IPS-20b (cell line): ENCODE data around the gene DCC.

Experiments
- H3K27ac ChIP-seq: one replicate; pipeline ENCODE4 v1.5.1; 2013; ENCODE audit warnings: low read length
- H3K27me3 ChIP-seq: 2 replicates; pipeline ENCODE4 v1.6.1; 2013; ENCODE audit warnings: mild to moderate bottlenecking, low read length, inconsistent platforms; ENCODE audit not compliant: insufficient read depth
- H3K36me3 ChIP-seq: 2 replicates; pipeline ENCODE4 v1.6.1; 2013; ENCODE audit warnings: low read depth, mild to moderate bottlenecking, inconsistent platforms, low read length, moderate library complexity; ENCODE audit not compliant: insufficient read depth
- H3K4me1 ChIP-seq: 2 replicates; pipeline ENCODE4 v1.6.1; 2013; ENCODE audit warnings: mild to moderate bottlenecking, control low read depth, inconsistent platforms, low read length, moderate library complexity; ENCODE audit not compliant: insufficient read depth
- H3K4me3 ChIP-seq: 2 replicates; pipeline ENCODE4 v1.5.1; 2013; ENCODE audit warnings: mild to moderate bottlenecking, low read length, inconsistent platforms
- H3K9ac ChIP-seq: 2 replicates; pipeline ENCODE4 v1.6.1; 2013; ENCODE audit warnings: low read depth, mild to moderate bottlenecking, inconsistent platforms, low read length, moderate library complexity
- H3K9me3 ChIP-seq: 2 replicates; pipeline ENCODE4 v1.6.1; 2013; ENCODE audit warnings: mild to moderate bottlenecking, low read depth, low read length, inconsistent platforms; ENCODE audit not compliant: insufficient read depth

Gene DCC

DNA sequence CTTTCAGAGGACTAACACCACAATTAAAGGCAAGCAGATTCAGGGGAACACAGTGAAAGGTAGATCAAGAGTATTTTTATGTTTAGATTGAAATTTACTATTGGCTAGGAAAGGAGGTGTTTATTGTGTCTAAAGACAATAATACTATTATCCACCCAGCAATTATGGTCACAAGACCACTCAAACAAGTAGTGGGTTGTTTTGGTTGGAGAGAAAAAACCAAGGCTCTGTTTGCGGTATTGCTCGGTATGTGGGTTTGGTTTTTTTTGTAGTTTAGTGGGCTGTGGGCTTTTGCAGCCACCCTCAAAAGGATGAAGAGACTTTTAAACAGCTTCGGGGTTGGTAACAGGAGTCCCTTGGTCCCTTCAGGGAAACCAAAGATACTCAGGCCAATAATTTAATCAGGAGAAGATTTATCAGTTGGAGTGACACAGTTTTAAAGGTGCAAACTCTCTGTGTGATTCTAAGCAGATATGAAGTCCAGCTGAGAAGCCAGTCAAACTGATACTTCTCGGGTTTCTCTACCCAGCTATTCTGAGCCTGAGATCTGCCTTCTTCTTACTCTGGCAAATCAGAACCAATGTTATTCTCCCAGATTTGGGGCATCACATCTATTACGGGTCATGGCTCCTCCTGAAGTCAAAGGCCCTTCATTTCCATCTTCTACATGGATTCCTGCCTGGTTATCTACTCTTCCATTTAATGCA, 55.3 kb downstream of the DCC start:
- Histone ChIP-seq H3K4me3 (no peak overlapping the region), H3K27ac (no peak overlapping the region), H3K9ac (no peak overlapping the region), H3K36me3 (no peaks in the 10 kb centered on the region), H3K4me1 (no peaks in the 10 kb centered on the region; the same call in 1 of the 2 replicates), H3K27me3 (no peaks in the 10 kb centered on the region), H3K9me3 (no peaks in the 10 kb centered on the region)

DNA sequence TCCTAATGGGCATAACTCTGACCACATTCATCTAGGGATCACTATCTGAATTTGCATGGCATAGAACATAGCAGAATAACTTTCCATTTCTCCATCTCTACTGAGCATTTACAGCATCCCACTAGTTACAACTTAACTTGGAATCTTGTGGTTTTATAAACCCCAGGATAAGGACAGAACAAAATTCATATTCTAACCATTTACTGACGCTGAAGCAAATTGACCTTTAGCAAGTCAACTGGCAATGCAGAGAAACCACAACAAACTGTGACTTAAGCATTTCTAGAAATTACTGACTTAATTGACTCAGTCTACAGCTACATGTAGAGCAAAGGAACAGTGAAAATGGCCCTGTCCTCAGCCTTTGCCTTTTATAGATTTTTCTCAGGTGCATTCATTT, 61.2 kb downstream of the DCC start:
- Histone ChIP-seq H3K9me3 (no peaks in the 10 kb centered on the region), H3K27ac (no peak overlapping the region), H3K4me3 (no peak overlapping the region), H3K36me3 (no peaks in the 10 kb centered on the region), H3K4me1 (no peaks in the 10 kb centered on the region; the same call in 1 of the 2 replicates), H3K9ac (no peak overlapping the region), H3K27me3 (no peaks in the 10 kb centered on the region)

- H3K27me3 ChIP-seq: no peaks in the 10 kb centered on the region
- H3K4me1 ChIP-seq: no peaks in the 10 kb centered on the region; the same call in 1 of the 2 replicates
- no peaks in the 10 kb centered on the region for H3K9me3 ChIP-seq
These were observed 62.8 kb downstream of the DCC start for GRCh38 chr18:52402814-52403213.

DNA sequence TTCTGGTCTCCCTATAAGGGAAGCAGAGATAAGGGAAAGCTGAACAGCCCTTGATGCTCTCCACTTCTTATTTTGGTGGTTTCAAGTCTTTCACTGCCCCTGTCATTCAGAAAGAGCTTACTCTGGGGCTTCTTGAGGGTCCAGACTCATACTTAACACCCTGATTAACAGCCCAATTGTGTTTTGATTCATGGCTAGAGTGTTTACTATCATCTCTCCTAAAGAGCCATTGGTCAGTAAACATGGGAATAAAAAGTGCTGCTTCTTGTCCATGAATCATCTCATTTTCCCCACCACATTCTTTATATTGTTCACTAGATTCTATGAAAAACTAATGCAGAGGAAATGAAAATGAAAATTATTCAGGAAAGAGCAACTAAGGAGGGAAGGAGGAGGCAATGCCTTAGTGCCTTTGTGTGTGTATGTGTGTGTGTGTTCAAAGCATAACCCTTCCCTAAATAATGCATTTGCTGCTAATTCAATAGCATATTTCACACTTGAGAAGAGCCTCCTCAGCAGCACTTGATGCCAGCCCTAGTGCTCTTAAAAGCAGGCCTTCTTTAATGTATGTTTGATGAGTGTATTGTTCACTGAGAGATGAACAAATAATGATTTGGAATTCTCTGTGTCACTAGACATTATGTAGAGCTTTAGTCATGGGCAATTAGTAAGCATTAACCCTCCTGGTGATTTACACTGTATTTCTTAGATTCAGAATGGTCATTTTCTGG, 63.5 kb downstream of the DCC start:
- Histone ChIP-seq H3K9ac (no peak overlapping the region), H3K4me3 (no peak overlapping the region), H3K27ac (no peak overlapping the region), H3K4me1 (no peaks in the 10 kb centered on the region), H3K36me3 (no peaks in the 10 kb centered on the region), H3K27me3 (no peaks in the 10 kb centered on the region), H3K9me3 (no peaks in the 10 kb centered on the region)

More at GRCh38 chr18:52402814-52403213, 62.8 kb downstream of the DCC start:
- Histone ChIP-seq H3K9ac (no peak overlapping the region), H3K4me3 (no peak overlapping the region), H3K36me3 (no peaks in the 10 kb centered on the region), H3K27ac (no peak overlapping the region)

DNA sequence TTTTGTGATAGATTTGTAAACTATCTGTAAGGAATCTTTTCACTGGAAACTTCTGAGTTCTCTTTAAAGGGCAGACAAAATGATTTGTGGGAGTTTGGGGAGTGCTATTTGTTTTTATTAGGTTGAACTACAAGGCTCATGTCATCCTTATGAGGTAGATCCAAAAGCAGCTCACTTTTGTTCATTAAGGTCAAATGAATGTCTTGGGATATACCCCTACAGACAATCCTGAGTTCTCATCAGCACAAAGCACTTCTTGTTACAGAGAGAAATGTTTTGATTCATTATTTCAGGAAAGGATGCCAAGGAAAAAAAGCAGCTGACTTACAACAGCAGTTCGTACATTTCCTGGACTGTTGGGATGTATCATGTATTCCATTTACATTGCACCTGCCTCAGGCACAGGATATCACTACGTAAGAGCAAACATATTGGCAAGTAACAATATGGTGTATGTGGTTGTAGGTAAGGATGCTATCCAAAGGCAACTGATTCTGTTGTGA, 68.9 kb downstream of the DCC start:
- H3K27ac ChIP-seq: no peak overlapping the region
- H3K9me3 ChIP-seq: no peaks in the 10 kb centered on the region

DNA sequence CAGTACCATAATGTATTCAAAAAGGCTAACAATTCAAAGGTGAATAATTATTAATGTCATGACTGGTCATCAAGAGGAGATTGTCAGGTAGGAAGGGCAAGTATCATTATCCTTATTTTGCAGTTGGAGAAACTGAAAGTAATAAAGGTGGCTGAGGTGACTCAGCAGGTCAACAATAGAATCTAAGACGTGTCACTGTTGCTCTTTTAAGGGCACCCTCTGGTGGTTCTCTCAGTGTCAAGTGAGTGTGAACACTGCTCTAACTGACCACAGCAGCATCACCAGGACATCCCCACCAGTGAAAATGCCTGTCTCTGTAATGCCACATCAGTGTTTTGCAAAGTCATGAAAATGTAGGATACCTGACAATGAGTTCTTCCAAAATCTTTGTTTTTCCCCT, 69.7 kb downstream of the DCC start:
- H3K4me3 ChIP-seq: no peak overlapping the region
- no peaks in the 10 kb centered on the region for H3K4me1 ChIP-seq
- no peak overlapping the region for H3K9ac ChIP-seq
- no peaks in the 10 kb centered on the region for H3K9me3 ChIP-seq
- no peaks in the 10 kb centered on the region for H3K36me3 ChIP-seq
- H3K27ac ChIP-seq: no peak overlapping the region
- H3K27me3 ChIP-seq: no peaks in the 10 kb centered on the region

More for the DNA sequence above, 68.9 kb downstream of the DCC start:
- Histone ChIP-seq H3K4me3 (no peak overlapping the region), H3K27me3 (no peaks in the 10 kb centered on the region), H3K4me1 (no peaks in the 10 kb centered on the region), H3K9ac (no peak overlapping the region), H3K36me3 (no peaks in the 10 kb centered on the region)

- Histone ChIP-seq H3K9me3 (no peaks in the 10 kb centered on the region), H3K9ac (no peak overlapping the region), H3K36me3 (no peaks in the 10 kb centered on the region), H3K4me1 (no peaks in the 10 kb centered on the region), H3K27ac (no peak overlapping the region), H3K4me3 (no peak overlapping the region), H3K27me3 (no peaks in the 10 kb centered on the region)
These were observed 75.1 kb downstream of the DCC start for GRCh38 chr18:52415131-52415530.

- no peak overlapping the region for H3K27ac ChIP-seq
- no peak overlapping the region for H3K4me3 ChIP-seq
- no peaks in the 10 kb centered on the region for H3K36me3 ChIP-seq
- H3K9ac ChIP-seq: no peak overlapping the region
- no peaks in the 10 kb centered on the region for H3K4me1 ChIP-seq
- H3K27me3 ChIP-seq: no peaks in the 10 kb centered on the region
- no peaks in the 10 kb centered on the region for H3K9me3 ChIP-seq
These were observed 83.1 kb downstream of the DCC start for GRCh38 chr18:52422985-52423601.

GRCh38 chr18:52426041-52426440, 86.0 kb downstream of the DCC start:
- Histone ChIP-seq H3K9ac (no peak overlapping the region), H3K27ac (no peak overlapping the region), H3K36me3 (no peaks in the 10 kb centered on the region), H3K4me3 (no peak overlapping the region), H3K4me1 (no peaks in the 10 kb centered on the region), H3K9me3 (no peaks in the 10 kb centered on the region), H3K27me3 (no peaks in the 10 kb centered on the region)

DNA sequence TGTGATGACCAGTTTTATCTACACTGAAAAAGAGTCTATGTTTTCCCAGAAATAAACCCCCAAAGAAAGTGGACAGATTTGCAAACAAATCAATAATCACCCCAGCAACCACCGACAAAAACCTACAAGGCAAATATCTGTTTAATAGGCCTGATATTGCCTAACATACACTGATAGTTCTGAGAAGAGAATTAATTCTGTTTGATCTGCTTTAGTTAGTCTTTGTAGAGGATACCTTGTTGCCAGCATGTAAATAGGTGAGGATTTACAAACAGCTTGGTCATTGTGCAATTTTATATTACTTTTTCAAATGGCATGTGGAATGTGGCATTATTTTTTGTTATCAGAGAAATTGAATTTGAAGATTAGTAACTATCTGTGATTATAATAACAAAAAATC, 86.5 kb downstream of the DCC start:
- H3K4me3 ChIP-seq: no peak overlapping the region
- H3K27ac ChIP-seq: no peak overlapping the region
- no peaks in the 10 kb centered on the region for H3K36me3 ChIP-seq
- H3K9me3 ChIP-seq: no peaks in the 10 kb centered on the region
- no peaks in the 10 kb centered on the region for H3K27me3 ChIP-seq
- no peaks in the 10 kb centered on the region for H3K4me1 ChIP-seq
- no peak overlapping the region for H3K9ac ChIP-seq

GRCh38 chr18:52427521-52428175, 87.7 kb downstream of the DCC start:
- Histone ChIP-seq H3K27me3 (no peaks in the 10 kb centered on the region), H3K27ac (no peak overlapping the region), H3K4me3 (no peak overlapping the region), H3K9me3 (no peaks in the 10 kb centered on the region), H3K9ac (no peak overlapping the region), H3K4me1 (no peaks in the 10 kb centered on the region), H3K36me3 (no peaks in the 10 kb centered on the region)
